HEK293 (cell line): ENCODE data around the gene C11orf91.

Experiments used
- BCL11B ChIP-seq: fragments of 450-650 bp; formaldehyde crosslinking; IDR thresholded peaks from 2 replicates; pipeline ENCODE4 v1.5.1; 2016; ENCODE audit warnings: low read depth, missing biosample characterization, missing genetic modification characterization
- FEZF1 ChIP-seq: fragments of 450-650 bp; formaldehyde crosslinking; IDR thresholded peaks from 2 replicates; pipeline ENCODE4 v1.5.1; 2016; ENCODE audit warnings: missing biosample characterization, missing genetic modification characterization
- KLF7 ChIP-seq: fragments of 450-650 bp; formaldehyde crosslinking; IDR thresholded peaks from 2 replicates; pipeline ENCODE4 v1.5.1; 2016; ENCODE audit warnings: missing biosample characterization, missing genetic modification characterization, borderline replicate concordance
- KLF8 ChIP-seq: fragments of 450-650 bp; formaldehyde crosslinking; IDR thresholded peaks from 2 replicates; pipeline ENCODE4 v1.5.1; 2016; ENCODE audit warnings: missing biosample characterization, missing genetic modification characterization
- ZBTB1 ChIP-seq: fragments of 450-650 bp; formaldehyde crosslinking; IDR thresholded peaks from 2 replicates; pipeline ENCODE4 v1.5.1; 2016; ENCODE audit warnings: missing biosample characterization, missing genetic modification characterization
- ZBTB17 ChIP-seq: fragments of 450-650 bp; formaldehyde crosslinking; IDR thresholded peaks from 2 replicates; pipeline ENCODE4 v1.5.1; 2016; ENCODE audit warnings: missing biosample characterization, missing genetic modification characterization
- ZEB2 ChIP-seq: fragments of 450-650 bp; formaldehyde crosslinking; IDR thresholded peaks from 2 replicates; pipeline ENCODE4 v1.5.1; 2016; ENCODE audit warnings: missing biosample characterization, missing genetic modification characterization
- ZFP69B ChIP-seq: fragments of 450-650 bp; formaldehyde crosslinking; IDR thresholded peaks from 2 replicates; pipeline ENCODE4 v1.5.1; 2016; ENCODE audit warnings: missing biosample characterization, missing genetic modification characterization
- ZIC2 ChIP-seq: fragments of 450-650 bp; formaldehyde crosslinking; IDR thresholded peaks from 2 replicates; pipeline ENCODE4 v1.5.1; 2016; ENCODE audit warnings: missing biosample characterization, missing genetic modification characterization
- ZNF112 ChIP-seq: fragments of 450-650 bp; formaldehyde crosslinking; IDR thresholded peaks from 2 replicates; pipeline ENCODE4 v1.5.0; 2017; ENCODE audit warnings: missing biosample characterization, missing genetic modification characterization
- ZNF184 ChIP-seq: fragments of 450-650 bp; IDR thresholded peaks from 2 replicates; pipeline ENCODE4 v1.5.1; 2018; ENCODE audit warnings: missing biosample characterization, mild to moderate bottlenecking, missing genetic modification characterization
- ZNF248 ChIP-seq: fragments of 450-650 bp; formaldehyde crosslinking; IDR thresholded peaks from 2 replicates; pipeline ENCODE4 v1.5.1; 2017; ENCODE audit warnings: missing biosample characterization, missing genetic modification characterization
- ZNF335 ChIP-seq: fragments of 450-650 bp; formaldehyde crosslinking; conservative IDR thresholded peaks from 2 replicates; pipeline ENCODE4 v1.5.1; 2016; ENCODE audit warnings: missing biosample characterization, missing genetic modification characterization
- ZNF350 ChIP-seq: fragments of 450-650 bp; formaldehyde crosslinking; IDR thresholded peaks from 2 replicates; pipeline ENCODE4 v1.5.0; 2017; ENCODE audit warnings: missing biosample characterization, mild to moderate bottlenecking, missing genetic modification characterization
- ZNF366 ChIP-seq: fragments of 450-650 bp; formaldehyde crosslinking; conservative IDR thresholded peaks from 2 replicates; pipeline ENCODE4 v1.5.1; 2016; ENCODE audit warnings: missing biosample characterization, missing genetic modification characterization
- ZNF416 ChIP-seq: fragments of 450-650 bp; formaldehyde crosslinking; IDR thresholded peaks from 2 replicates; pipeline ENCODE4 v1.5.1; 2016; ENCODE audit warnings: missing biosample characterization, missing genetic modification characterization
- ZNF423 ChIP-seq: fragments of 450-650 bp; formaldehyde crosslinking; IDR thresholded peaks from 2 replicates; pipeline ENCODE4 v1.5.1; 2016; ENCODE audit warnings: missing biosample characterization, missing genetic modification characterization
- ZNF433 ChIP-seq: fragments of 450-650 bp; formaldehyde crosslinking; IDR thresholded peaks from 2 replicates; pipeline ENCODE4 v1.5.1; 2016; ENCODE audit warnings: missing biosample characterization, missing genetic modification characterization, low read depth
- ZNF501 ChIP-seq: fragments of 450-650 bp; formaldehyde crosslinking; IDR thresholded peaks from 2 replicates; pipeline ENCODE4 v1.5.1; 2016; ENCODE audit warnings: missing biosample characterization, missing genetic modification characterization
- ZNF624 ChIP-seq: fragments of 450-650 bp; formaldehyde crosslinking; IDR thresholded peaks from 2 replicates; pipeline ENCODE4 v1.5.1; 2017; ENCODE audit warnings: missing biosample characterization, missing genetic modification characterization
- ZNF629 ChIP-seq: fragments of 450-650 bp; formaldehyde crosslinking; IDR thresholded peaks from 2 replicates; pipeline ENCODE4 v1.5.1; 2017; ENCODE audit warnings: missing biosample characterization, missing genetic modification characterization
- ZNF654 ChIP-seq: fragments of 450-650 bp; formaldehyde crosslinking; IDR thresholded peaks from 2 replicates; pipeline ENCODE4 v1.5.1; 2016; ENCODE audit warnings: low read depth, missing biosample characterization, missing genetic modification characterization
- ZNF677 ChIP-seq: fragments of 450-650 bp; IDR thresholded peaks from 2 replicates; pipeline ENCODE4 v1.5.0; 2018; ENCODE audit warnings: missing biosample characterization, mild to moderate bottlenecking, missing genetic modification characterization, moderate library complexity
- ZSCAN16 ChIP-seq: fragments of 450-650 bp; formaldehyde crosslinking; IDR thresholded peaks from 2 replicates; pipeline ENCODE4 v1.5.1; 2016; ENCODE audit warnings: missing biosample characterization, missing genetic modification characterization
- ZSCAN30 ChIP-seq: fragments of 450-650 bp; IDR thresholded peaks from 2 replicates; pipeline ENCODE4 v1.5.1; 2018; ENCODE audit warnings: missing biosample characterization, mild to moderate bottlenecking, missing genetic modification characterization, moderate library complexity
- TF ChIP-seq, protein P1 (sequence below): fragments of 450-650 bp; formaldehyde crosslinking; IDR thresholded peaks from 2 replicates; pipeline ENCODE4 v1.5.1; 2016; ENCODE audit warnings: missing biosample characterization, missing genetic modification characterization, low read depth
- TF ChIP-seq, protein P2 (sequence below): fragments of 450-650 bp; formaldehyde crosslinking; IDR thresholded peaks from 2 replicates; pipeline ENCODE4 v1.5.1; 2016; ENCODE audit warnings: missing biosample characterization, missing genetic modification characterization, borderline replicate concordance
- TF ChIP-seq, protein P3 (sequence below): fragments of 450-650 bp; formaldehyde crosslinking; IDR thresholded peaks from 2 replicates; pipeline ENCODE4 v1.5.1; 2016; ENCODE audit warnings: missing biosample characterization, missing genetic modification characterization
- TF ChIP-seq, protein P4 (sequence below): fragments of 450-650 bp; formaldehyde crosslinking; IDR thresholded peaks from 2 replicates; pipeline ENCODE4 v1.5.1; 2017; ENCODE audit warnings: missing biosample characterization, mild to moderate bottlenecking, missing genetic modification characterization, moderate library complexity
- TF ChIP-seq, protein P5 (sequence below): fragments of 450-650 bp; formaldehyde crosslinking; IDR thresholded peaks from 2 replicates; pipeline ENCODE4 v1.5.1; 2016; ENCODE audit warnings: missing biosample characterization, missing genetic modification characterization
- TF ChIP-seq, protein P6 (sequence below): fragments of 450-650 bp; formaldehyde crosslinking; IDR thresholded peaks from 2 replicates; pipeline ENCODE4 v1.5.1; 2017; ENCODE audit warnings: missing biosample characterization, missing genetic modification characterization

The C11orf91 gene

DNA sequence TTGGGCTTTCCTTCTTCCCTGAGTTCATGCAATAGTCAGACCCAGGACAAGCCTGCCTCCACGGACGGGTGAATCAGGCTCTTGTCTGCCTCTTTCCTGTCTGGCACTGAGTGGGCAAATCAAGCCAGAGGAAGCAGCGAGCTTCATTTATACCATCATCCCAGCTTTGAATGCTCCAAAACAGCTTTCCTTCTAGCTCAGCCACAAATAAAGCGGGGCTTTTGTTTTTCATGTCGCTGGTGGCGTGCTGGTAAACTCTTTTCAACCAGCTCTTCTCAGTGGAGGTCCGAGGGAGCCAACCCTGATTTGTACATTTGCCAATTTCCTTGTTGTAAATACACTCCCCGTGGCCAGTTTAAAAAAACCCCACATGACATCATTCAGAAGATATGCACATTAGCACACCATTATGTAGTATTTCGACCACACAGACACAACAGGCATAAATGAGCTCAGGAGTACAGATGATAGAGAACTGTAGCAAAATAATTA lies 8.6 kb downstream of the C11orf91 start (continued):
- peak; percentile 72 for TF ChIP-seq ZEB2 (tag by site-specific recombination)
- no peak for TF ChIP-seq KLF7 (tag by site-specific recombination)
- TF ChIP-seq ZBTB17 (tag by site-specific recombination): peak; percentile 80
- 0 out of 2 replicates have a peak, but pooled peaks have one; percentile 45 for TF ChIP-seq ZNF501 (tag by site-specific recombination)
- TF ChIP-seq, protein P1, sequence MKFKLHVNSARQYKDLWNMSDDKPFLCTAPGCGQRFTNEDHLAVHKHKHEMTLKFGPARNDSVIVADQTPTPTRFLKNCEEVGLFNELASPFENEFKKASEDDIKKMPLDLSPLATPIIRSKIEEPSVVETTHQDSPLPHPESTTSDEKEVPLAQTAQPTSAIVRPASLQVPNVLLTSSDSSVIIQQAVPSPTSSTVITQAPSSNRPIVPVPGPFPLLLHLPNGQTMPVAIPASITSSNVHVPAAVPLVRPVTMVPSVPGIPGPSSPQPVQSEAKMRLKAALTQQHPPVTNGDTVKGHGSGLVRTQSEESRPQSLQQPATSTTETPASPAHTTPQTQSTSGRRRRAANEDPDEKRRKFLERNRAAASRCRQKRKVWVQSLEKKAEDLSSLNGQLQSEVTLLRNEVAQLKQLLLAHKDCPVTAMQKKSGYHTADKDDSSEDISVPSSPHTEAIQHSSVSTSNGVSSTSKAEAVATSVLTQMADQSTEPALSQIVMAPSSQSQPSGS (tag by site-specific recombination): peak; percentile 89
- TF ChIP-seq ZNF350 (tag by site-specific recombination): no peak
- TF ChIP-seq, protein P2, sequence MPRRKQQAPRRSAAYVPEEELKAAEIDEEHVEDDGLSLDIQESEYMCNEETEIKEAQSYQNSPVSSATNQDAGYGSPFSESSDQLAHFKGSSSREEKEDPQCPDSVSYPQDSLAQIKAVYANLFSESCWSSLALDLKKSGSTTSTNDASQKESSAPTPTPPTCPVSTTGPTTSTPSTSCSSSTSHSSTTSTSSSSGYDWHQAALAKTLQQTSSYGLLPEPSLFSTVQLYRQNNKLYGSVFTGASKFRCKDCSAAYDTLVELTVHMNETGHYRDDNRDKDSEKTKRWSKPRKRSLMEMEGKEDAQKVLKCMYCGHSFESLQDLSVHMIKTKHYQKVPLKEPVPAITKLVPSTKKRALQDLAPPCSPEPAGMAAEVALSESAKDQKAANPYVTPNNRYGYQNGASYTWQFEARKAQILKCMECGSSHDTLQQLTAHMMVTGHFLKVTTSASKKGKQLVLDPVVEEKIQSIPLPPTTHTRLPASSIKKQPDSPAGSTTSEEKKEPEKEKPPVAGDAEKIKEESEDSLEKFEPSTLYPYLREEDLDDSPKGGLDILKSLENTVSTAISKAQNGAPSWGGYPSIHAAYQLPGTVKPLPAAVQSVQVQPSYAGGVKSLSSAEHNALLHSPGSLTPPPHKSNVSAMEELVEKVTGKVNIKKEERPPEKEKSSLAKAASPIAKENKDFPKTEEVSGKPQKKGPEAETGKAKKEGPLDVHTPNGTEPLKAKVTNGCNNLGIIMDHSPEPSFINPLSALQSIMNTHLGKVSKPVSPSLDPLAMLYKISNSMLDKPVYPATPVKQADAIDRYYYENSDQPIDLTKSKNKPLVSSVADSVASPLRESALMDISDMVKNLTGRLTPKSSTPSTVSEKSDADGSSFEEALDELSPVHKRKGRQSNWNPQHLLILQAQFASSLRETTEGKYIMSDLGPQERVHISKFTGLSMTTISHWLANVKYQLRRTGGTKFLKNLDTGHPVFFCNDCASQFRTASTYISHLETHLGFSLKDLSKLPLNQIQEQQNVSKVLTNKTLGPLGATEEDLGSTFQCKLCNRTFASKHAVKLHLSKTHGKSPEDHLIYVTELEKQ (tag by site-specific recombination): peak; percentile 60; the same call in 1 of the 2 replicates
- no peak; the same call in 1 of the 2 replicates for TF ChIP-seq ZNF654 (tag by site-specific recombination)
- TF ChIP-seq, protein P3, sequence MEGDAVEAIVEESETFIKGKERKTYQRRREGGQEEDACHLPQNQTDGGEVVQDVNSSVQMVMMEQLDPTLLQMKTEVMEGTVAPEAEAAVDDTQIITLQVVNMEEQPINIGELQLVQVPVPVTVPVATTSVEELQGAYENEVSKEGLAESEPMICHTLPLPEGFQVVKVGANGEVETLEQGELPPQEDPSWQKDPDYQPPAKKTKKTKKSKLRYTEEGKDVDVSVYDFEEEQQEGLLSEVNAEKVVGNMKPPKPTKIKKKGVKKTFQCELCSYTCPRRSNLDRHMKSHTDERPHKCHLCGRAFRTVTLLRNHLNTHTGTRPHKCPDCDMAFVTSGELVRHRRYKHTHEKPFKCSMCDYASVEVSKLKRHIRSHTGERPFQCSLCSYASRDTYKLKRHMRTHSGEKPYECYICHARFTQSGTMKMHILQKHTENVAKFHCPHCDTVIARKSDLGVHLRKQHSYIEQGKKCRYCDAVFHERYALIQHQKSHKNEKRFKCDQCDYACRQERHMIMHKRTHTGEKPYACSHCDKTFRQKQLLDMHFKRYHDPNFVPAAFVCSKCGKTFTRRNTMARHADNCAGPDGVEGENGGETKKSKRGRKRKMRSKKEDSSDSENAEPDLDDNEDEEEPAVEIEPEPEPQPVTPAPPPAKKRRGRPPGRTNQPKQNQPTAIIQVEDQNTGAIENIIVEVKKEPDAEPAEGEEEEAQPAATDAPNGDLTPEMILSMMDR (tag by site-specific recombination): no peak
- TF ChIP-seq, protein P4, sequence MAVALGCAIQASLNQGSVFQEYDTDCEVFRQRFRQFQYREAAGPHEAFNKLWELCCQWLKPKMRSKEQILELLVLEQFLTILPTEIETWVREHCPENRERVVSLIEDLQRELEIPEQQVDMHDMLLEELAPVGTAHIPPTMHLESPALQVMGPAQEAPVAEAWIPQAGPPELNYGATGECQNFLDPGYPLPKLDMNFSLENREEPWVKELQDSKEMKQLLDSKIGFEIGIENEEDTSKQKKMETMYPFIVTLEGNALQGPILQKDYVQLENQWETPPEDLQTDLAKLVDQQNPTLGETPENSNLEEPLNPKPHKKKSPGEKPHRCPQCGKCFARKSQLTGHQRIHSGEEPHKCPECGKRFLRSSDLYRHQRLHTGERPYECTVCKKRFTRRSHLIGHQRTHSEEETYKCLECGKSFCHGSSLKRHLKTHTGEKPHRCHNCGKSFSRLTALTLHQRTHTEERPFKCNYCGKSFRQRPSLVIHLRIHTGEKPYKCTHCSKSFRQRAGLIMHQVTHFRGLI (tag by site-specific recombination): peak; percentile 44; the same call in 1 of the 2 replicates
- TF ChIP-seq ZNF248 (tag by site-specific recombination): no peak
- peak; percentile 71; the same call in 1 of the 2 replicates for TF ChIP-seq ZFP69B (tag by site-specific recombination)
- no peak for TF ChIP-seq ZNF677
- no peak for TF ChIP-seq ZBTB1 (tag by site-specific recombination)
- TF ChIP-seq ZNF624 (tag by site-specific recombination): no peak
- no peak for TF ChIP-seq BCL11B (tag by site-specific recombination)
- TF ChIP-seq, protein P5, sequence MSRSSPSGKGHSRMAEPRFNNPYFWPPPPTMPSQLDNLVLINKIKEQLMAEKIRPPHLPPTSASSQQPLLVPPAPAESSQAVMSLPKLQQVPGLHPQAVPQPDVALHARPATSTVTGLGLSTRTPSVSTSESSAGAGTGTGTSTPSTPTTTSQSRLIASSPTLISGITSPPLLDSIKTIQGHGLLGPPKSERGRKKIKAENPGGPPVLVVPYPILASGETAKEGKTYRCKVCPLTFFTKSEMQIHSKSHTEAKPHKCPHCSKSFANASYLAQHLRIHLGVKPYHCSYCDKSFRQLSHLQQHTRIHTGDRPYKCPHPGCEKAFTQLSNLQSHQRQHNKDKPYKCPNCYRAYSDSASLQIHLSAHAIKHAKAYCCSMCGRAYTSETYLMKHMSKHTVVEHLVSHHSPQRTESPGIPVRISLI (tag by site-specific recombination): peak; percentile 92
- peak; percentile 87 for TF ChIP-seq ZNF629 (tag by site-specific recombination)
- TF ChIP-seq KLF8 (tag by site-specific recombination): peak; percentile 26; the same call in 1 of the 2 replicates
- peak; percentile 60 for TF ChIP-seq ZNF335 (tag by site-specific recombination)
- TF ChIP-seq ZNF416 (tag by site-specific recombination): no peak
- 0 out of 2 replicates have a peak, but pooled peaks have one; percentile 70 for TF ChIP-seq ZSCAN30
- peak; percentile 74 for TF ChIP-seq ZIC2
- no peak for TF ChIP-seq ZNF433 (tag by site-specific recombination)
- no peak for TF ChIP-seq ZSCAN16 (tag by site-specific recombination)
- no peak for TF ChIP-seq ZNF112 (tag by site-specific recombination)
- TF ChIP-seq ZNF184 (tag by site-specific recombination): peak; percentile 33; the same call in 1 of the 2 replicates
- TF ChIP-seq ZNF366 (tag by site-specific recombination): peak; percentile 62; the same call in 1 of the 2 replicates
- TF ChIP-seq ZNF423: no peak
- TF ChIP-seq, protein P6, sequence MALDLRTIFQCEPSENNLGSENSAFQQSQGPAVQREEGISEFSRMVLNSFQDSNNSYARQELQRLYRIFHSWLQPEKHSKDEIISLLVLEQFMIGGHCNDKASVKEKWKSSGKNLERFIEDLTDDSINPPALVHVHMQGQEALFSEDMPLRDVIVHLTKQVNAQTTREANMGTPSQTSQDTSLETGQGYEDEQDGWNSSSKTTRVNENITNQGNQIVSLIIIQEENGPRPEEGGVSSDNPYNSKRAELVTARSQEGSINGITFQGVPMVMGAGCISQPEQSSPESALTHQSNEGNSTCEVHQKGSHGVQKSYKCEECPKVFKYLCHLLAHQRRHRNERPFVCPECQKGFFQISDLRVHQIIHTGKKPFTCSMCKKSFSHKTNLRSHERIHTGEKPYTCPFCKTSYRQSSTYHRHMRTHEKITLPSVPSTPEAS (tag by site-specific recombination): no peak
- peak; percentile 35 for TF ChIP-seq FEZF1 (tag by site-specific recombination)
